Measurements from ENCODE around the gene MPV17.

DNA sequence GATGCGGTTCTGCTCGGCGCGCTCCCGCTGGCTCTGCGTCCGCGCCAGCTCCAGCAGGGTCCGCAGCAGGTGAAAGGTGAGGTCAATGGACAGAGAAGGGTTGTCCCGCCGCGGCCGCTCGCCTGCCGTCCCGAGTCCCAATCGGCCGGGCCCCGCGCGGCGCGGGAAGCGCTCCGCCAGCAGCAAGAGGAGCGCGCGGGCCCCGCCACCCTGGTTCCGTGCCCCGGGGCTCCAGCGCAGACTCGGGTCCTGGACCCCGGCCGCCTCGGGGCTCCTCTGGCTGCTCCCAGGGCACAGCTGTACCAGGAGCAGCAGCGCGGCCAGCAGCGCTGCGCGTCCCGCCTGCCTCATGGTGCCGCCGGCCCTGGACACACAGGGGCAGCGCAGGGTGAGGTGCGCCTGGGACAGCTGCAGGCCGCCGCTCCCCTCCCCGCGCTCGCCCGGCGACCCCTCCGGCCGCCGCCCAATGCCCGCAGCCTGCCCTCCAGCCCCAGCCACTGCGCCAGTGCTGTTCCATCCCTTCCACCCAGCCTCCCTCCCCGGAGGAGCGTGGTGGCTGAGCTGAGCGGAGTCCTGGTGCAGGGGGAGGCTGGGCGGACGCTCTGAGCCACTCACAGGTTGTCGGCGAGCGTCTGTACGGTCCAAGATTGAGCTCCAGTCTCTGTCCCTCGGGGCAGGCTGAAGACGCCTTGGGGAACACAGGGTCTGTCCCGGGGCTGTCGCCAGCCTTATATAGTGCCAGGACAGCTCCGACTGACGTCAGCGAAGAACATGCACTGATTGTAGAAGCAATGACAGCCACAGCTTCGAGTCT, 15.1 kb downstream of the MPV17 start:
- TF ChIP-seq ZFP36 (IDR thresholded peaks at IDR 0.05; ENCODE audit: borderline replicate concordance, low read depth, low read length, partially characterized antibody): no peak
- TF ChIP-seq CHD4 (IDR thresholded peaks at IDR 0.05; ENCODE audit: borderline replicate concordance, low read length): no peak
- TF ChIP-seq HNRNPK (IDR thresholded peaks at IDR 0.05; ENCODE audit: low read depth, low read length, poor library complexity, severe bottlenecking): no peak
- no peak for TF ChIP-seq ZC3H13 (CRISPR knock-in tag; IDR thresholded peaks at IDR 0.05)
- no peak for TF ChIP-seq DNMT1 (CRISPR knock-in tag; IDR thresholded peaks at IDR 0.05)
- no peak for TF ChIP-seq TBL1XR1 (IDR thresholded peaks at IDR 0.05; ENCODE audit: borderline replicate concordance, low read length, partially characterized antibody)
- no peak for TF ChIP-seq BRCA1 (CRISPR knock-in tag; IDR thresholded peaks at IDR 0.05)
- no peak for TF ChIP-seq SIN3B (IDR thresholded peaks at IDR 0.05; ENCODE audit: low read length)
- TF ChIP-seq SP1 (IDR thresholded peaks at IDR 0.05): no peak
- no peak for TF ChIP-seq SP1 (CRISPR knock-in tag; IDR thresholded peaks at IDR 0.05)
- TF ChIP-seq, protein P1, sequence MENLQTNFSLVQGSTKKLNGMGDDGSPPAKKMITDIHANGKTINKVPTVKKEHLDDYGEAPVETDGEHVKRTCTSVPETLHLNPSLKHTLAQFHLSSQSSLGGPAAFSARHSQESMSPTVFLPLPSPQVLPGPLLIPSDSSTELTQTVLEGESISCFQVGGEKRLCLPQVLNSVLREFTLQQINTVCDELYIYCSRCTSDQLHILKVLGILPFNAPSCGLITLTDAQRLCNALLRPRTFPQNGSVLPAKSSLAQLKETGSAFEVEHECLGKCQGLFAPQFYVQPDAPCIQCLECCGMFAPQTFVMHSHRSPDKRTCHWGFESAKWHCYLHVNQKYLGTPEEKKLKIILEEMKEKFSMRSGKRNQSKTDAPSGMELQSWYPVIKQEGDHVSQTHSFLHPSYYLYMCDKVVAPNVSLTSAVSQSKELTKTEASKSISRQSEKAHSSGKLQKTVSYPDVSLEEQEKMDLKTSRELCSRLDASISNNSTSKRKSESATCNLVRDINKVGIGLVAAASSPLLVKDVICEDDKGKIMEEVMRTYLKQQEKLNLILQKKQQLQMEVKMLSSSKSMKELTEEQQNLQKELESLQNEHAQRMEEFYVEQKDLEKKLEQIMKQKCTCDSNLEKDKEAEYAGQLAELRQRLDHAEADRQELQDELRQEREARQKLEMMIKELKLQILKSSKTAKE (CRISPR knock-in tag; IDR thresholded peaks at IDR 0.05; ENCODE audit: borderline replicate concordance): no peak
- TF ChIP-seq CEBPB (IDR thresholded peaks at IDR 0.05; ENCODE audit: borderline replicate concordance, low read depth, low read length): no peak
- no peak for TF ChIP-seq ZNF569 (CRISPR knock-in tag; IDR thresholded peaks at IDR 0.05; ENCODE audit: borderline replicate concordance)
- TF ChIP-seq POLR2A (IDR thresholded peaks at IDR 0.05; ENCODE audit: insufficient read depth in 1 of 2, low read depth in 2 of 2, low read length in 2 of 2): no peak

Data from HepG2 (cell line).